SK-N-SH (cell line): ENCODE data around the gene CRAT. TPM values are rescaled to one million over a fixed set of nuclear protein-coding genes. Genes with fewer than 3 reads are reported as not detected.
A peak's percentile ranks its signal among the peaks of the same experiment; 100 is the strongest.

ENCODE experiments used
- CTCF ChIA-PET: fragments of 300-600, 350-600 bp; formaldehyde crosslinking; extraction: SDS; loops from one replicate; lab custom pipeline; 2021; lab: Yijun Ruan, JAX
- POLR2A ChIA-PET: fragments of 350-600 bp; sonication (Branson Sonifier 250); formaldehyde crosslinking; extraction: SDS; loops from one replicate; lab custom pipeline; 2020; ENCODE audit warnings: antibody characterized with exemption, inconsistent platforms; lab: Yijun Ruan, JAX
- DNase-seq: peaks from one replicate; pipeline ENCODE4 v3.0.0; 2012
- H2AFZ ChIP-seq: fragments of 200-600 bp; sonication (generic); 2 replicates; pipeline ENCODE4 v1.8.1; 2016; ENCODE audit warnings: antibody characterized with exemption, mild to moderate bottlenecking, low read depth
- H3F3A ChIP-seq: fragments of 200-600 bp; sonication (generic); replicated peaks from 2 replicates; pipeline ENCODE3; 2016; ENCODE audit warnings: antibody characterized with exemption, mild to moderate bottlenecking; ENCODE audit not compliant: insufficient read depth
- H3K27ac ChIP-seq, 2 experiments: fragments of 200-500 bp in 1 of 2; fragments of 200-600 bp in 1 of 2; sonication (Bioruptor generic) in 1 of 2; sonication (generic), shearing (Covaris generic) in 1 of 2; 2 replicates each; pipeline versions ENCODE4 v1.5.1 to v1.6.1; 2014 to 2016; ENCODE audit warnings: low read depth in 2 of 2, inconsistent platforms in 1 of 2, low read length in 1 of 2, mild to moderate bottlenecking in 1 of 2, mixed read lengths in 1 of 2
- H3K27me3 ChIP-seq: fragments of 200-600 bp; sonication (generic), shearing (Covaris generic); 2 replicates; pipeline ENCODE4 v1.6.1; 2016; ENCODE audit warnings: mixed run types; ENCODE audit not compliant: insufficient read depth
- H3K36me3 ChIP-seq, 2 experiments: fragments of 200-500 bp in 1 of 2; fragments of 200-600 bp in 1 of 2; sonication (Bioruptor generic) in 1 of 2; sonication (generic) in 1 of 2; replicated peaks in 1 of 2; 2 replicates each; pipeline versions ENCODE3 to v1.5.1; 2014 to 2016; ENCODE audit warnings: low read length in 1 of 2, mild to moderate bottlenecking in 1 of 2; ENCODE audit not compliant: insufficient read depth in 2 of 2, control insufficient read depth in 1 of 2
- H3K4me1 ChIP-seq, 2 experiments: fragments of 200-500 bp in 1 of 2; fragments of 200-600 bp in 1 of 2; sonication (Bioruptor generic) in 1 of 2; sonication (generic), shearing (Covaris generic) in 1 of 2; 2 replicates each; pipeline versions ENCODE4 v1.5.1 to v1.6.1; 2014 to 2016; ENCODE audit warnings: low read depth in 1 of 2, low read length in 1 of 2, mixed run types in 1 of 2; ENCODE audit not compliant: insufficient read depth in 2 of 2, control insufficient read depth in 1 of 2
- H3K4me2 ChIP-seq: fragments of 200-600 bp; sonication (generic), shearing (Covaris generic); 2 replicates; pipeline ENCODE4 v1.6.1; 2017; ENCODE audit warnings: mixed run types
- H3K4me3 ChIP-seq, 2 experiments: fragments of 200-500 bp in 1 of 2; fragments of 200-600 bp in 1 of 2; sonication (Bioruptor generic) in 1 of 2; sonication (generic), shearing (Covaris generic) in 1 of 2; 2 replicates each; pipeline versions ENCODE4 v1.5.1 to v1.8.1; 2014 to 2016; ENCODE audit warnings: low read depth in 2 of 2, inconsistent platforms in 1 of 2, low read length in 1 of 2, mild to moderate bottlenecking in 1 of 2, mixed read lengths in 1 of 2, moderate library complexity in 1 of 2
- H3K79me2 ChIP-seq: fragments of 200-600 bp; sonication (generic); 2 replicates; pipeline ENCODE4 v1.8.1; 2017; ENCODE audit warnings: mild to moderate bottlenecking; ENCODE audit not compliant: insufficient read depth
- H3K9ac ChIP-seq: fragments of 200-600 bp; sonication (generic); 2 replicates; pipeline ENCODE4 v1.6.1; 2017; ENCODE audit warnings: mixed run types
- H3K9me2 ChIP-seq: fragments of 200-600 bp; sonication (generic); 2 replicates; pipeline ENCODE4 v1.6.1; 2017; ENCODE audit warnings: mixed run types
- H3K9me3 ChIP-seq: fragments of 200-600 bp; sonication (generic); 2 replicates; pipeline ENCODE4 v1.6.1; 2017; ENCODE audit warnings: mixed run types, mild to moderate bottlenecking, moderate library complexity
- H4K20me1 ChIP-seq: fragments of 200-600 bp; sonication (generic); 2 replicates; pipeline ENCODE4 v1.6.1; 2017; ENCODE audit warnings: mild to moderate bottlenecking, mixed run types; ENCODE audit not compliant: insufficient read depth
- GABPA ChIP-seq: IDR thresholded peaks from 2 replicates; pipeline ENCODE4 v1.4.0; 2012; ENCODE audit warnings: low read depth, mild to moderate bottlenecking
- GATA2 ChIP-seq: sonication (generic); formaldehyde crosslinking; IDR thresholded peaks from 2 replicates; pipeline ENCODE4 v1.5.0; 2020; ENCODE audit warnings: mild to moderate bottlenecking, missing genetic modification reagents
- MEF2A ChIP-seq: IDR thresholded peaks from 2 replicates; pipeline ENCODE4 v1.4.0; 2012; ENCODE audit warnings: low read depth, borderline replicate concordance
- MXI1 ChIP-seq: IDR thresholded peaks from 2 replicates; pipeline ENCODE4 v1.6.1; 2012; ENCODE audit warnings: mild to moderate bottlenecking, low read depth, low read length, improper control_type of control experiment
- RAD21 ChIP-seq: IDR thresholded peaks from 2 replicates; pipeline ENCODE4 v1.6.1; 2012; ENCODE audit warnings: mild to moderate bottlenecking, low read length
- RFX5 ChIP-seq: IDR thresholded peaks from 2 replicates; pipeline ENCODE4 v1.6.1; 2012; ENCODE audit warnings: mild to moderate bottlenecking, improper control_type of control experiment, low read length
- SIN3A ChIP-seq: IDR thresholded peaks from 2 replicates; pipeline ENCODE4 v1.6.1; 2012; ENCODE audit warnings: low read depth, mild to moderate bottlenecking, low read length, moderate library complexity, borderline replicate concordance
- SMC3 ChIP-seq: IDR thresholded peaks from 2 replicates; pipeline ENCODE4 v1.6.1; 2012; ENCODE audit warnings: low read depth, low read length, improper control_type of control experiment
- WGBS: methylation state at CpG from one replicate; pipeline ENCODE4 v1.1.6; 2017; ENCODE audit warnings: low lambda C conversion rate; 5-methylcytosine and 5-hydroxymethylcytosine counted together
- polyA plus RNA-seq, 3 experiments: library from polyadenylated mRNA; depleted of rRNA; stranded (reverse); fragments of >200 nt; gene quantifications; 2 replicates each; pipeline ENCODE4 v1.2.3, GENCODE V29; 2012
- TF ChIP-seq, protein P1 (sequence below): IDR thresholded peaks from 2 replicates; pipeline ENCODE4 v1.4.0; 2012; ENCODE audit warnings: low read depth, borderline replicate concordance
- TF ChIP-seq, protein P2 (sequence below): fragments of 150-350 bp; IDR thresholded peaks from 2 replicates; pipeline ENCODE4 v1.6.1; 2017; ENCODE audit warnings: antibody characterized with exemption, low read length, low read depth, borderline replicate concordance
- TF ChIP-seq, protein P3 (sequence below): IDR thresholded peaks from 2 replicates; pipeline ENCODE4 v1.4.0; 2012; ENCODE audit warnings: low read depth
- TF ChIP-seq, protein P4 (sequence below): fragments of 150-350 bp; IDR thresholded peaks from 2 replicates; pipeline ENCODE4 v1.6.1; 2016; ENCODE audit warnings: mild to moderate bottlenecking, low read depth, low read length
- TF ChIP-seq, protein P5 (sequence below): IDR thresholded peaks from 2 replicates; pipeline ENCODE4; 2012

Gene CRAT
- polyA plus RNA-seq, 1 of the 3 experiments (the other 2 are of a cell fraction), result 44.5 TPM

DNA sequence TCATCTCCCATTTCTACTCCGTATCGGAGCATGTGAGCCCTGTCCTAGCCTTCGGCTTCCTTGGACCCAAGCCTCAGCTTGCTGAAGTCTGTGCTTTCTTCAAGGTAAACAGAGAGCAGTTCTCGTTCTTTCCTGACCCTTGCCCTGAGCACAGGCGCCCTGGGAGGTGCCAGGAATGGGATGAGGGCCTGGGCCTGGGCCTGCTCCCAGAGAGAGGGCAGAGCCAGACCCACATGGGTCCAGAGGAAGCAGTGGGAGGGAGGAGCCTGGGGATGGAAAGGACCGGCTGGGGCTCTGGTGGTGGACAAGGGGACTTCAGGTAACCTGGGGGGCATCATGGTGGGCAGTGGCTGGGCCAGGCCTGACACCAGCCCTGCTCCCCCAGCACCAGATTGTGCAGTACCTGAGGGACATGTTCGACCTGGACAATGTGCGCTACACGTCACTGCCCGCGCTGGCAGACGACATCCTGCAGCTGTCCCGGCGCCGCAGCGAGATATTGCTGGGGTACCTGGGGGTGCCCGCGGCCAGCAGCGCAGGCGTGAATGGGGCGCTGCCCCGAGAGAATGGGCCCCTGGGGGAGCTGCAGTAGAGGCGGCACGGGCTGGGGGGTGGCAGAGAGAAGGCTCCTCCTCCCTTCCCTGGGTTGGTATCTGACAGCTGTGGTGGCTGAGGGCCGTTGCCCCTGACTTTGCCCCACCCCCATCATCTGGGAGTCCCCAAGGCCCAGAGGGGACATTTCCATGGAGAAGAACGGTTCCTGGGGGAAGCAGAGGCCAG is 40.5 kb downstream of the CRAT start (continued):
- TF ChIP-seq, protein P1, sequence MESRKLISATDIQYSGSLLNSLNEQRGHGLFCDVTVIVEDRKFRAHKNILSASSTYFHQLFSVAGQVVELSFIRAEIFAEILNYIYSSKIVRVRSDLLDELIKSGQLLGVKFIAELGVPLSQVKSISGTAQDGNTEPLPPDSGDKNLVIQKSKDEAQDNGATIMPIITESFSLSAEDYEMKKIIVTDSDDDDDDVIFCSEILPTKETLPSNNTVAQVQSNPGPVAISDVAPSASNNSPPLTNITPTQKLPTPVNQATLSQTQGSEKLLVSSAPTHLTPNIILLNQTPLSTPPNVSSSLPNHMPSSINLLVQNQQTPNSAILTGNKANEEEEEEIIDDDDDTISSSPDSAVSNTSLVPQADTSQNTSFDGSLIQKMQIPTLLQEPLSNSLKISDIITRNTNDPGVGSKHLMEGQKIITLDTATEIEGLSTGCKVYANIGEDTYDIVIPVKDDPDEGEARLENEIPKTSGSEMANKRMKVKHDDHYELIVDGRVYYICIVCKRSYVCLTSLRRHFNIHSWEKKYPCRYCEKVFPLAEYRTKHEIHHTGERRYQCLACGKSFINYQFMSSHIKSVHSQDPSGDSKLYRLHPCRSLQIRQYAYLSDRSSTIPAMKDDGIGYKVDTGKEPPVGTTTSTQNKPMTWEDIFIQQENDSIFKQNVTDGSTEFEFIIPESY, result no peak

DNA sequence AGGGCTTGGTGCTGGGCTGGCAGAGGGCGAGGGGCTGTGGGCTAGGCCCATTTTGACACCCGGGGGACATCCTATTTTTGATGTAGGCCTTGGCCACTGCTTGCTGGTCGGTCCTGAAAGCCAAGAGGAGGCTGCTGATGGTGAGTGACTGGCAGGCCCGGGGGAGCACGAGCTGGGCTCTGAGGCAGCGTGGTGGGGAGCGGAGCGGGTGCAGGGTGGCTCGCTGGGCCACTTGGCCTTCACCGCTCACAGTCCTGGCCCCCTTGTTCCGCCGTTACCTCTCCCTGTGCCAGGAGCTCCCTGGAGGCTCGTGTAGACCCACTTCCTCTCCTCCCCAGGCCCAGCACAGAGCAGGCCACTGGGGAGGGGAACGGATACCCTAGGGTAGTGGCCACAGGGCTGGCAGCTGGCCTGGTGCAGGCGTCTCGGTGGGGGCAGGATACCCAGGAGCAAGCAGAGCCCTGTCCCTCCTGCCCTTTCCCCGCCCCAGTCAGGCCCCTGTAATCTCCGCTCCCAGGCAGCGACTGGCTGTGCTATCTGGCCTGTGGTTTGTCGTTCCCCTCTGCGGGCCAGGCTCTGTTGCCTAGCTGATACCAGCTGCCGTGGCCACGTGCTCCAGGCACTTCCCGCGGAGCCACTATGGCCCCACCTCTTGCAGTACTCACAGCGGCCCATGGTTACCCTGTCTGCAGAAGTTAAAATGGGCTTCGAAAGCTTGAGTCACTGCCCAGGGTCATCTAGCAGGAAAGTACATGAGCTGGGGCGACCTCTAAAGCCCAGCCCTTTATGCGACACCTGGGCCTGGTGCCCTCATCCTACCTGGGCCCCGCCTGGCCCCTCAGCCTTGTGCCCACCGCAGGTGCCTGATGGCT is 41.4 kb downstream of the CRAT start:
- no peak overlapping the region for H3K4me3 ChIP-seq
- H3K27ac ChIP-seq, result peak overlapping the region in 1 of 2 experiments; percentile 80; a peak in 2 of 4 replicates
- CTCF ChIA-PET, result no interaction called here
- H3K9ac ChIP-seq, result no peak overlapping the region
- peak; percentile 72 for DNase-seq
- POLR2A ChIA-PET, result no interaction called here
- no peaks in the 10 kb centered on the region for H3K9me3 ChIP-seq
- WGBS, result 87% methylated on average over 19 of the region's 31 CpGs
- peaks cover 0 to 22% of the 10 kb centered on the region in 2 experiments for H3K36me3 ChIP-seq
- H2AFZ ChIP-seq, result no peak overlapping the region
- TF ChIP-seq MXI1 (peak; percentile 75), GABPA (no peak), RAD21 (no peak), SIN3A (no peak)
- TF ChIP-seq, protein P2, sequence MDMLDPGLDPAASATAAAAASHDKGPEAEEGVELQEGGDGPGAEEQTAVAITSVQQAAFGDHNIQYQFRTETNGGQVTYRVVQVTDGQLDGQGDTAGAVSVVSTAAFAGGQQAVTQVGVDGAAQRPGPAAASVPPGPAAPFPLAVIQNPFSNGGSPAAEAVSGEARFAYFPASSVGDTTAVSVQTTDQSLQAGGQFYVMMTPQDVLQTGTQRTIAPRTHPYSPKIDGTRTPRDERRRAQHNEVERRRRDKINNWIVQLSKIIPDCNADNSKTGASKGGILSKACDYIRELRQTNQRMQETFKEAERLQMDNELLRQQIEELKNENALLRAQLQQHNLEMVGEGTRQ, result peak; percentile 12; the same call in 1 of the 2 replicates
- no peak overlapping the region for H3K4me2 ChIP-seq
- no peaks in the 10 kb centered on the region for H3K27me3 ChIP-seq
- H3K79me2 ChIP-seq, result no peaks in the 10 kb centered on the region
- H3K4me1 ChIP-seq, result peaks cover 0 to 17% of the 10 kb centered on the region in 2 experiments; a peak in 1 of 4 replicates
- peaks cover 2% of the 10 kb centered on the region for H3F3A ChIP-seq
- no peaks in the 10 kb centered on the region for H3K9me2 ChIP-seq
- H4K20me1 ChIP-seq, result no peaks in the 10 kb centered on the region

DNA sequence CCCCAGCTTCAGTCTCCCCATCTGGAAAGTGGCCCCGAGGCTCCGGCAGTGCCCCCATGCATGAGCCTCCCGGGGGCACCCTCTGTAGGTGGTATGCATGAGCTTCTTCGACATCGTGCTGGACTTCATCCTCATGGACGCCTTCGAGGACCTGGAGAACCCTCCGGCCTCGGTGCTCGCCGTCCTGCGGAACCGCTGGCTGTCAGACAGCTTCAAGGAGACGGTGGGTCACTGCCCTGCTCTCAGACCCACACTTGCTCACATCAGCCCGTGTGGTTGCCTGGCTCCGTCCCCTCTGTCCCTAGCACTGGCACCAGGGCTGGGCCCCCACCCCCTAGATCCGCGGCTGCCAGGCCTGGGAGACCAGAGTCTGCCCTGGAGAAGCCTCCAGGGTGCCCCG is 42.5 kb downstream of the CRAT start:
- peaks cover 0 to 17% of the 10 kb centered on the region in 2 experiments; a peak in 1 of 4 replicates for H3K4me1 ChIP-seq
- H4K20me1 ChIP-seq, result no peaks in the 10 kb centered on the region
- H3K27ac ChIP-seq, result peak overlapping the region in 1 of 2 experiments; percentile 80; a peak in 1 of 4 replicates
- H3K79me2 ChIP-seq, result no peaks in the 10 kb centered on the region
- H3K4me3 ChIP-seq, result no peak overlapping the region
- H3K9me2 ChIP-seq, result no peaks in the 10 kb centered on the region
- ChIA-PET POLR2A (interaction anchor here (1.3 kb wide), 1 partner anchor 13 kb away, joined by 6 read pairs; the partner anchor contains the start of gene DOLPP1), CTCF (interaction anchor here (1.0 to 1.3 kb wide), 2 partner anchors 9 to 63 kb away, joined by 3 to 4 read pairs; no protein-coding TSS in a partner anchor)
- H3K9ac ChIP-seq, result no peak overlapping the region
- H3K36me3 ChIP-seq, result peaks cover 0 to 26% of the 10 kb centered on the region in 2 experiments
- H3K4me2 ChIP-seq, result no peak overlapping the region
- DNase-seq, result no peak
- H2AFZ ChIP-seq, result no peak overlapping the region
- WGBS, result 79% methylated on average over 4 of the region's 19 CpGs
- no peaks in the 10 kb centered on the region for H3K9me3 ChIP-seq
- H3K27me3 ChIP-seq, result no peaks in the 10 kb centered on the region
- H3F3A ChIP-seq, result peaks cover 2% of the 10 kb centered on the region
- TF ChIP-seq, protein P3, sequence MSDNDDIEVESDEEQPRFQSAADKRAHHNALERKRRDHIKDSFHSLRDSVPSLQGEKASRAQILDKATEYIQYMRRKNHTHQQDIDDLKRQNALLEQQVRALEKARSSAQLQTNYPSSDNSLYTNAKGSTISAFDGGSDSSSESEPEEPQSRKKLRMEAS, result no peak
- TF ChIP-seq GATA2 (CRISPR knock-in tag) (no peak), SMC3 (no peak), RFX5 (no peak), MEF2A (no peak), MXI1 (no peak)
- TF ChIP-seq, protein P4, sequence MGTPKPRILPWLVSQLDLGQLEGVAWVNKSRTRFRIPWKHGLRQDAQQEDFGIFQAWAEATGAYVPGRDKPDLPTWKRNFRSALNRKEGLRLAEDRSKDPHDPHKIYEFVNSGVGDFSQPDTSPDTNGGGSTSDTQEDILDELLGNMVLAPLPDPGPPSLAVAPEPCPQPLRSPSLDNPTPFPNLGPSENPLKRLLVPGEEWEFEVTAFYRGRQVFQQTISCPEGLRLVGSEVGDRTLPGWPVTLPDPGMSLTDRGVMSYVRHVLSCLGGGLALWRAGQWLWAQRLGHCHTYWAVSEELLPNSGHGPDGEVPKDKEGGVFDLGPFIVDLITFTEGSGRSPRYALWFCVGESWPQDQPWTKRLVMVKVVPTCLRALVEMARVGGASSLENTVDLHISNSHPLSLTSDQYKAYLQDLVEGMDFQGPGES, result no peak
- TF ChIP-seq, protein P1, result no peak
- TF ChIP-seq, protein P5, sequence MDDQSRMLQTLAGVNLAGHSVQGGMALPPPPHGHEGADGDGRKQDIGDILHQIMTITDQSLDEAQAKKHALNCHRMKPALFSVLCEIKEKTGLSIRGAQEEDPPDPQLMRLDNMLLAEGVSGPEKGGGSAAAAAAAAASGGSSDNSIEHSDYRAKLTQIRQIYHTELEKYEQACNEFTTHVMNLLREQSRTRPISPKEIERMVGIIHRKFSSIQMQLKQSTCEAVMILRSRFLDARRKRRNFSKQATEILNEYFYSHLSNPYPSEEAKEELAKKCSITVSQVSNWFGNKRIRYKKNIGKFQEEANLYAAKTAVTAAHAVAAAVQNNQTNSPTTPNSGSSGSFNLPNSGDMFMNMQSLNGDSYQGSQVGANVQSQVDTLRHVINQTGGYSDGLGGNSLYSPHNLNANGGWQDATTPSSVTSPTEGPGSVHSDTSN, result no peak
